ENCODE results near the gene SMYD3.

DNA sequence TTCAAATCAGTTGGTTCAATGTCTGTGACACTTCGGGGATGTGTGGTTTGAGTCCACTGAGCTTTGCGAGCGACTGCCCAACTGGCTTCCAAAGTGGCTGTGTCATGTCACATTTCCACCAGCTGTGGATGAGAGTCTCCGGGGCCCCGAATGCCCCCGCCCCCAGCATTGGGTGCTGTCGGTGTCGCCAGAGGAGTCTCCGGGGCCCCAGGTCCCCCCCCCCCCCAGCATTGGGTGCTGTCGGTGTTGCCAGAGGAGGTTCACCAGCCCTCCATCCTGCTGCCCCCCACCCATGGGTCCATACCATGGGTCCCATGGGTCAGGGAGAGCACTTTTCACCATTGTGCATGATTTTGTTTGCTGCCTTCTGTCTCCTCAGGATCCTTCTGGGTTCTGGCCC, 9.0 kb upstream of the SMYD3 start:
- TF ChIP-seq, protein P1, sequence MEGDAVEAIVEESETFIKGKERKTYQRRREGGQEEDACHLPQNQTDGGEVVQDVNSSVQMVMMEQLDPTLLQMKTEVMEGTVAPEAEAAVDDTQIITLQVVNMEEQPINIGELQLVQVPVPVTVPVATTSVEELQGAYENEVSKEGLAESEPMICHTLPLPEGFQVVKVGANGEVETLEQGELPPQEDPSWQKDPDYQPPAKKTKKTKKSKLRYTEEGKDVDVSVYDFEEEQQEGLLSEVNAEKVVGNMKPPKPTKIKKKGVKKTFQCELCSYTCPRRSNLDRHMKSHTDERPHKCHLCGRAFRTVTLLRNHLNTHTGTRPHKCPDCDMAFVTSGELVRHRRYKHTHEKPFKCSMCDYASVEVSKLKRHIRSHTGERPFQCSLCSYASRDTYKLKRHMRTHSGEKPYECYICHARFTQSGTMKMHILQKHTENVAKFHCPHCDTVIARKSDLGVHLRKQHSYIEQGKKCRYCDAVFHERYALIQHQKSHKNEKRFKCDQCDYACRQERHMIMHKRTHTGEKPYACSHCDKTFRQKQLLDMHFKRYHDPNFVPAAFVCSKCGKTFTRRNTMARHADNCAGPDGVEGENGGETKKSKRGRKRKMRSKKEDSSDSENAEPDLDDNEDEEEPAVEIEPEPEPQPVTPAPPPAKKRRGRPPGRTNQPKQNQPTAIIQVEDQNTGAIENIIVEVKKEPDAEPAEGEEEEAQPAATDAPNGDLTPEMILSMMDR (IDR thresholded peaks at IDR 0.05), result no peak
- no peak for TF ChIP-seq POLR2A (IDR thresholded peaks at IDR 0.05)
